Measurements from ENCODE around the gene TTC34. TPM values are rescaled to one million over a fixed set of nuclear protein-coding genes. Genes with fewer than 3 reads are reported as not detected.

Gene TTC34
- total and polyA plus RNA-seq, 9 of the 15 experiments (the other 6 are each of a cell fraction or from before 2014, with no cell fraction given), result 0.03 to 0.38 (median 0.05) TPM; not detected in 2

DNA sequence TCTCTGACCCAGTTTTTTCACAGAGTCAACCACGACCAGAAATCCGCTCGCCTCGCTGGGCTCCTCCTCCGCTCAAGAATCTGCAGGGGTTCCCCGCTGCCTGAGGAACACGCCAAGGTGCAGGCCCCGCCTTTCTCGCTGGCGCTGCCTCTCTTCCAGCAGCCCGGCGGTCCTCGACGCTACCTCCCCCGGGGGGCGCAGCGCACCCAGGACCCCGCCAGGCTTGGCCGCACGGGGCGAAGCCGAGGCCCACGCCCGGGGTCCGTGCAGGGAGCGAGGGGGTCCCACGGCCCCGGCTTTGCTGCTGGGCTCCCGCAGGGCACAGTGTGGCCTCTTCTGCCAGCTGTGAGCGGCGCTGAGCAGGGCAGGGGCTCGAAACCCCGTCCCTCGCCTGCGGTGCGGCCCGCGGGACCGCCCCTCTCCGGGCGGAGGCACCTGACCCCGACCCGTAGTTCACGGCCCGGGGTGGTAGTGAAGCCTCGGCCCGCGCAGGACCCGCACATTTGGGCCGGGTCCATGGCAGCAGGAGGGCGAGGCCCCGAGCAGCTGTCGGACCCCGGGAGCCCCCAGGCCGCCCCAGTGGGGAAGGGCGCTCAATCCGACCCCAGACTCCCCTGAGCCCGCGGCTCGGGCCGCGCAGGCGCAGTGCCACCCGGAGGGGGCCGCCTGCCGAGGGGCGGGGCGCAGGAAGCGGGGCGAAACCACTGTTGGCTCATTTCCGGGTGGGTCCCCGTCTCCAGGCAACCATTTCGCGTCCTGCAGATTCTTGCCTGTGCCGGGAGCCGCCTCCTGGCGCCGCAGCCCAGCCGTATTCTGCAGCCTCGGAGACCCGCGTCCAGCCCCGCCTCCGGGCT, 158.7 kb downstream of the TTC34 start (continued):
- TF ChIP-seq, protein P1, sequence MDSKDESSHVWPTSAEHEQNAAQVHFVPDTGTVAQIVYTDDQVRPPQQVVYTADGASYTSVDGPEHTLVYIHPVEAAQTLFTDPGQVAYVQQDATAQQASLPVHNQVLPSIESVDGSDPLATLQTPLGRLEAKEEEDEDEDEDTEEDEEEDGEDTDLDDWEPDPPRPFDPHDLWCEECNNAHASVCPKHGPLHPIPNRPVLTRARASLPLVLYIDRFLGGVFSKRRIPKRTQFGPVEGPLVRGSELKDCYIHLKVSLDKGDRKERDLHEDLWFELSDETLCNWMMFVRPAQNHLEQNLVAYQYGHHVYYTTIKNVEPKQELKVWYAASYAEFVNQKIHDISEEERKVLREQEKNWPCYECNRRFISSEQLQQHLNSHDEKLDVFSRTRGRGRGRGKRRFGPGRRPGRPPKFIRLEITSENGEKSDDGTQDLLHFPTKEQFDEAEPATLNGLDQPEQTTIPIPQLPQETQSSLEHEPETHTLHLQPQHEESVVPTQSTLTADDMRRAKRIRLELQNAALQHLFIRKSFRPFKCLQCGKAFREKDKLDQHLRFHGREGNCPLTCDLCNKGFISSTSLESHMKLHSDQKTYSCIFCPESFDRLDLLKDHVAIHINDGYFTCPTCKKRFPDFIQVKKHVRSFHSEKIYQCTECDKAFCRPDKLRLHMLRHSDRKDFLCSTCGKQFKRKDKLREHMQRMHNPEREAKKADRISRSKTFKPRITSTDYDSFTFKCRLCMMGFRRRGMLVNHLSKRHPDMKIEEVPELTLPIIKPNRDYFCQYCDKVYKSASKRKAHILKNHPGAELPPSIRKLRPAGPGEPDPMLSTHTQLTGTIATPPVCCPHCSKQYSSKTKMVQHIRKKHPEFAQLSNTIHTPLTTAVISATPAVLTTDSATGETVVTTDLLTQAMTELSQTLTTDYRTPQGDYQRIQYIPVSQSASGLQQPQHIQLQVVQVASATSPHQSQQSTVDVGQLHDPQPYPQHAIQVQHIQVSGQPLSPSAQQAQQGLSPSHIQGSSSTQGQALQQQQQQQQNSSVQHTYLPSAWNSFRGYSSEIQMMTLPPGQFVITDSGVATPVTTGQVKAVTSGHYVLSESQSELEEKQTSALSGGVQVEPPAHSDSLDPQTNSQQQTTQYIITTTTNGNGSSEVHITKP (IDR thresholded peaks at IDR 0.05; ENCODE audit: partially characterized antibody), result peak; percentile 98
- TF ChIP-seq FOXK2 (conservative IDR thresholded peaks at IDR 0.05 in 1 of 2, IDR thresholded peaks at IDR 0.05 in 1 of 2; ENCODE audit: low read depth in 2 of 2) (peak in 1 of 2 experiments; percentile 65; a peak in 2 of 4 replicates), PTTG1 (tag; IDR thresholded peaks at IDR 0.05; ENCODE audit: low read depth) (no peak), TOE1 (IDR thresholded peaks at IDR 0.05; ENCODE audit: borderline replicate concordance) (no peak), TOE1 (CRISPR knock-in tag; IDR thresholded peaks at IDR 0.05; ENCODE audit: borderline replicate concordance, low read depth) (no peak), SIN3A (IDR thresholded peaks at IDR 0.05; ENCODE audit: borderline replicate concordance in 2 of 2, control insufficient read depth in 1 of 2, low read depth in 2 of 2, low read length in 2 of 2) (peak; percentile 73 to 88; a peak in 3 of 4 replicates), ZFP36 (IDR thresholded peaks at IDR 0.05; ENCODE audit: low read depth, low read length, partially characterized antibody) (peak; percentile 91), MEIS2 (IDR thresholded peaks at IDR 0.05; ENCODE audit: partially characterized antibody) (peak; percentile 83), WHSC1 (IDR thresholded peaks at IDR 0.05; ENCODE audit: low read length) (no peak)
- TF ChIP-seq, protein P2, sequence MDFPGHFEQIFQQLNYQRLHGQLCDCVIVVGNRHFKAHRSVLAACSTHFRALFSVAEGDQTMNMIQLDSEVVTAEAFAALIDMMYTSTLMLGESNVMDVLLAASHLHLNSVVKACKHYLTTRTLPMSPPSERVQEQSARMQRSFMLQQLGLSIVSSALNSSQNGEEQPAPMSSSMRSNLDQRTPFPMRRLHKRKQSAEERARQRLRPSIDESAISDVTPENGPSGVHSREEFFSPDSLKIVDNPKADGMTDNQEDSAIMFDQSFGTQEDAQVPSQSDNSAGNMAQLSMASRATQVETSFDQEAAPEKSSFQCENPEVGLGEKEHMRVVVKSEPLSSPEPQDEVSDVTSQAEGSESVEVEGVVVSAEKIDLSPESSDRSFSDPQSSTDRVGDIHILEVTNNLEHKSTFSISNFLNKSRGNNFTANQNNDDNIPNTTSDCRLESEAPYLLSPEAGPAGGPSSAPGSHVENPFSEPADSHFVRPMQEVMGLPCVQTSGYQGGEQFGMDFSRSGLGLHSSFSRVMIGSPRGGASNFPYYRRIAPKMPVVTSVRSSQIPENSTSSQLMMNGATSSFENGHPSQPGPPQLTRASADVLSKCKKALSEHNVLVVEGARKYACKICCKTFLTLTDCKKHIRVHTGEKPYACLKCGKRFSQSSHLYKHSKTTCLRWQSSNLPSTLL (IDR thresholded peaks at IDR 0.05), result no peak
- TF ChIP-seq, protein P3, sequence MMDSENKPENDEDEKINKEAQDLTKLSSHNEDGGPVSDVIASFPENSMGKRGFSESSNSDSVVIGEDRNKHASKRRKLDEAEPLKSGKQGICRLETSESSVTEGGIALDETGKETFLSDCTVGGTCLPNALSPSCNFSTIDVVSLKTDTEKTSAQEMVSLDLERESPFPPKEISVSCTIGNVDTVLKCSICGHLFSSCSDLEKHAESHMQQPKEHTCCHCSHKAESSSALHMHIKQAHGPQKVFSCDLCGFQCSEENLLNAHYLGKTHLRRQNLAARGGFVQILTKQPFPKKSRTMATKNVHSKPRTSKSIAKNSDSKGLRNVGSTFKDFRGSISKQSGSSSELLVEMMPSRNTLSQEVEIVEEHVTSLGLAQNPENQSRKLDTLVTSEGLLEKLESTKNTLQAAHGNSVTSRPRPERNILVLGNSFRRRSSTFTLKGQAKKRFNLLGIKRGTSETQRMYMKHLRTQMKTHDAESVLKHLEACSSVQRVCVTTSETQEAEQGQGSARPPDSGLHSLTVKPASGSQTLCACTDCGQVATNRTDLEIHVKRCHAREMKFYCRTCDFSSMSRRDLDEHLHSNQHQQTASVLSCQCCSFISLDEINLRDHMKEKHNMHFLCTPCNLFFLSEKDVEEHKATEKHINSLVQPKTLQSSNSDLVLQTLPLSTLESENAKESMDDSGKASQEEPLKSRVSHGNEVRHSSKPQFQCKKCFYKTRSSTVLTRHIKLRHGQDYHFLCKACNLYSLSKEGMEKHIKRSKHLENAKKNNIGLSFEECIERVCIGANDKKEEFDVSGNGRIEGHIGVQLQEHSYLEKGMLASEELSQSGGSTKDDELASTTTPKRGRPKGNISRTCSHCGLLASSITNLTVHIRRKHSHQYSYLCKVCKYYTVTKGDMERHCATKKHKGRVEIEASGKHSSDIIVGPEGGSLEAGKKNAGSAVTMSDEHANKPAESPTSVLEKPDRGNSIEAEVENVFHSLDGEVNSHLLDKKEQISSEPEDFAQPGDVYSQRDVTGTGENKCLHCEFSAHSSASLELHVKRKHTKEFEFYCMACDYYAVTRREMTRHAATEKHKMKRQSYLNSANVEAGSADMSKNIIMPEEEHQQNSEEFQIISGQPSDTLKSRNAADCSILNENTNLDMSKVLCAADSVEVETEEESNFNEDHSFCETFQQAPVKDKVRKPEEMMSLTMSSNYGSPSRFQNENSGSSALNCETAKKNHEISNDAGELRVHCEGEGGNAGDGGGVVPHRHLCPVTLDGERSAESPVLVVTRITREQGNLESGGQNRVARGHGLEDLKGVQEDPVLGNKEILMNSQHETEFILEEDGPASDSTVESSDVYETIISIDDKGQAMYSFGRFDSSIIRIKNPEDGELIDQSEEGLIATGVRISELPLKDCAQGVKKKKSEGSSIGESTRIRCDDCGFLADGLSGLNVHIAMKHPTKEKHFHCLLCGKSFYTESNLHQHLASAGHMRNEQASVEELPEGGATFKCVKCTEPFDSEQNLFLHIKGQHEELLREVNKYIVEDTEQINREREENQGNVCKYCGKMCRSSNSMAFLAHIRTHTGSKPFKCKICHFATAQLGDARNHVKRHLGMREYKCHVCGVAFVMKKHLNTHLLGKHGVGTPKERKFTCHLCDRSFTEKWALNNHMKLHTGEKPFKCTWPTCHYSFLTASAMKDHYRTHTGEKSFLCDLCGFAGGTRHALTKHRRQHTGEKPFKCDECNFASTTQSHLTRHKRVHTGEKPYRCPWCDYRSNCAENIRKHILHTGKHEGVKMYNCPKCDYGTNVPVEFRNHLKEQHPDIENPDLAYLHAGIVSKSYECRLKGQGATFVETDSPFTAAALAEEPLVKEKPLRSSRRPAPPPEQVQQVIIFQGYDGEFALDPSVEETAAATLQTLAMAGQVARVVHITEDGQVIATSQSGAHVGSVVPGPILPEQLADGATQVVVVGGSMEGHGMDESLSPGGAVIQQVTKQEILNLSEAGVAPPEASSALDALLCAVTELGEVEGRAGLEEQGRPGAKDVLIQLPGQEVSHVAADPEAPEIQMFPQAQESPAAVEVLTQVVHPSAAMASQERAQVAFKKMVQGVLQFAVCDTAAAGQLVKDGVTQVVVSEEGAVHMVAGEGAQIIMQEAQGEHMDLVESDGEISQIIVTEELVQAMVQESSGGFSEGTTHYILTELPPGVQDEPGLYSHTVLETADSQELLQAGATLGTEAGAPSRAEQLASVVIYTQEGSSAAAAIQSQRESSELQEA (IDR thresholded peaks at IDR 0.05; ENCODE audit: low read depth), result peak; percentile 88
